HG03378 (cell line): ENCODE data around the gene IRF2.
"Not testable (repeated sequence)": the region's sequence is repeated elsewhere in the genome, so short reads cannot be mapped to it uniquely, and the experiment has no call there.

Source experiments
- ATAC-seq: cut with Tn5 transposase; IDR thresholded peaks from one replicate; pipeline ENCODE4 v1.9.1; 2021; ENCODE audit warnings: mild to moderate bottlenecking, moderate library complexity; ENCODE audit not compliant: unreplicated experiment

IRF2 gene

DNA sequence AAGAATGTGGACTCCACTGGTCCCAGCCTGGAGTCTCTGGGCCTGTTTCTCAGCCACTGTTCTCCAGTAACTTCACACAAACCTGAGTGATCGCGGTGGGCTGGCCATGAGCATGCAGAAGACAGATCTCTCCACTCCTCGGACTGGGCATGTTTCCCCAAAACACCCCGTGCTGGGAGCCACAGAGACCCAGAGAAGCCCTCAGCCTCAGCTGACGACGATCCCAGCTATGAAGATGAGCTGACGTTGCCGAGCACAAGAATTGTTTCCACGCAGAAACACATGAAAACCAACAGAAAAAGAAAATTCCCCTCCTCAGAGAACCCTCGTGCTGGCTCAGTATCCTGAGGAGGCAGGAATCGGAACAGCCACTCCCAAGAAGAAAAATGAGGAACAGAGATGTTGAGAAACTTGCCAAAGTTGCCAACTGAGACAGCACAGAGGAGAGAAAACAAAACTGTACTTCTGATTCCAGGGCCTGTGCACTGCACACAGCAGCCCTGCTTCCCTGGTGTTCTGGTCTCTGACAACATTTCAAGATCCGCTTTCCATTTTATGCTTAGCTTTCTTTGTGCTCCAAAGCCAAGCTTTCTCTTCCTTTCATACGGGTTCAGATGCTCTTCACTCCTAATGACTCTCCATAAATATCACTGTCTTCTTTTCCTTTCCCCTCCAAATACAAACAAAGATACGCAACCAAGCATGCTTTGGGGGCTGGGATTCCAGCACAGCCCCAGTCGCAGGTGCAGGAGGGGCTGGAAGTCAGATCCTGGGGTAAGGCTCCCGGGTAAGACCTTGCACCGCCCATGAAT is 81.4 kb downstream of the IRF2 start:
- no peak for ATAC-seq

DNA sequence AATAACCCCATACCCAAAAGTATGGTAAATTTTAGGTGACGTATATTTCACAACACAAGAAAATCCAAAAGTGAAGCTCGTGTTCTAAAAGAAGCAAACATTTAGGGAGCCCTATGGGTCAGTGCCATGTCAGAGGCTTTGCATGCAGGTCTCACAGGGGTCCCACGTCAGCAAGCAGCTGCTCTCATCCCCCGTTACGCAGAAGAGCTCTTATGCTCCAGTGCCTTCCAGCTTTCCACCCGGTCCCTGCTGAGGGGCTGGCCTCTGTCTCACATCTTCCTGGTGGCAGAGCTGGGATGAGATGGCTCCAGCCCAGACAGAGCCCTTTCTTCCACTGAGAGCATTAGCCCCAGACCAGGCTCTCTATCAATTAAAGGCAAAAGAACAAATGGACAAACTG is 82.0 kb downstream of the IRF2 start:
- ATAC-seq: no peak

DNA sequence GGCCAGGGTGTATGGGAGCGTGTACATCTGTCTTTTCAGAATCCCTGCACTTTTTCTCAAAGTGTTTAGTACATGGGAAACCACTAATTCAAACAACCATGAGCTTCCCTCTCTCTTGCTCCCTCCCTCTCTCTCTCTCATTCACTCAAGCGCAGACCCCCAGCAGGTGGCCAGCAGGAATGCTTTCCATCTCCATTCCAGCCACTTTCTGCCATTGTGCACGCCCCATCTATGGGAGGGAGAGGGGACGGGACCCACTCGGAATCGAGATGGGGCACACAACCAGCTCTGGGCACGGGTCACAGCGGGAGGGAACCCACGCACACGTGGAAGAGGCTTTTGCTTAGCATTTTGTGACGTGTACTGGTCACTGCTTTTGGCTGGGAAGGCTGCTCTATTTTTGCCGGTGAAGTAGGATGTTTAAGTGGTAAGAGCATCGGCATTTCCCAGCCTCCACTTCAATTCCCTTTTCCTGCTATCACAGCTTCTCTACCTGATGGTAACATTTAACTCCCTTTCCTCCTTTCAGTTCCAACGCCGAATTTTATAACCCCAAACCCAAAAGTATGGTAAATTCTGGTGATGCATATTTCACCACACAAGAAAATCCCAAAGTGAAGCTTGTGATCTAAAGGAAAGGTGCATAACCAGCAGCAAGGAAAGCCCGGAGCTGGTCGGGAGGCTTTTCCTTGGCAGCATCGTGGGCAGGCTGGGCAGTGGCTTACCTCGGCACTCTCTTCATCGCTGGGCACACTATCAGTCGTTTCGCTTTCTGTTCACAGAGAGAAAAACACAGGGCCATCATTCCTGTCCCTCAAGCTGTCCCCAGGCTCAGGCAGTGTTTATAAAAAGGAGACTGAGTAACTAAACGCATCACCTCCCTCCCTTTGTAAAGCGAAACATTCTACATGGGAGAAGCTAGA is 84.1 kb downstream of the IRF2 start:
- ATAC-seq: no peak

DNA sequence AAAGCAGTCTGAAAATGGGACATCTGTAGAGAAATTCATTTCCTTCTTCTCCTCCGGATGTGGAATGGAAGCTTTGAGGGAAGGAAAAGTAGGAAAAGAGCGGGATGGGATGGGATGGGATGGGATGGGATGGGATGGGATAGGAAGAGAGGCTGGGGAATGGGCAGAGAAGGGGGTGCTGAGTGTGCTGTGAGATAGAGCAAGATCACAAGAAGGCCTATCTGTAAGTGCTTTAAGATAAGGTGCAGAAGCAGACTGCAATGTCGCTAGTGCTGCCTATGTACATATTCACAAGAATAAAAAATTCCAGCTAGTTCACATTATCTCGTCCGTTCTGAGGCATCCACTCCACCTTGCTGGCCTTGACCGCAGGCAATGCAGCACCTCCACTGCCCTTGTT is 86.2 kb downstream of the IRF2 start:
- ATAC-seq: no peak

DNA sequence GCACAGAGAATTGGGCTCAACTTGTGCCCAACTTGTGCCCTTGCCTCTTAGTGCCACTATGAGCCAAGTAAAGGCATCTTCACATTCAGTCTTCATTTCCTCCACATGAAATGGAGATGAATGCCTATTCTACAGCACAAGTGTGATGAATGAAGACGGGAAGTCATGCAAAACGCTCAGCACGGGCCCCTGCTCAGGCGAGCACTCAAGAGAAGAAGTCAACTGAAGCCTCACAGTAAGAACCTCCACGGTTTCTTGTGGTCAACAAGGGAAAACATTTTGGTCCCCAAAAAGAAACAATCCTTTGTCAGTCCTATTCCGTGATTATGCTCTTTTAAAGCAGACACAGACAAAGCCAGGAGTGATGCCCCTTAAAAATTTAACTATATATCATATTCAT is 87.0 kb downstream of the IRF2 start:
- no peak for ATAC-seq

DNA sequence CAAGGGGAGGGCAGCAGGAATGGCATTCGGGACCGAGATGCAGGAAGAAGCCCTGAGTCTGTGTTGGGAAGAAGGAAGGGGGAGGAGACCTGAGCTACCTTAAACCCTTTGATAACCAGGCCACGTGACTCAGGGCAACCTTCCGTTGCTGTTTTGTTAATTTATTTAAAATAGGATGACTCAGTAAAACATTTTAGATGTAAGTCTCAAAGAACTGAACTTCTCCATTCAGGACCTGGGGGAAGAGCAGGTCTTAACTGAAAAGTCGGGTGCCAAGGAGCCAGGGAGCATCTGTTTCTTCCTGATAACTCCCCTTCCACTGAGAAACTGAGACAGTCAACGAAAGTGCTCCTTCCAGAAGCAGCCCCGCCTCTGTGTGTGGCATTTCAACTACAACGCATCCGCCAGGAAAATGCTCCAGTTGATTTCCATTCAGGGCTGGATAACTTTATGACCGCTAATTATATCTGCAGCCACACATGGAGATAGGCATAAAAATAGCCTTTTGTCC is 88.0 kb downstream of the IRF2 start:
- no peak for ATAC-seq

DNA sequence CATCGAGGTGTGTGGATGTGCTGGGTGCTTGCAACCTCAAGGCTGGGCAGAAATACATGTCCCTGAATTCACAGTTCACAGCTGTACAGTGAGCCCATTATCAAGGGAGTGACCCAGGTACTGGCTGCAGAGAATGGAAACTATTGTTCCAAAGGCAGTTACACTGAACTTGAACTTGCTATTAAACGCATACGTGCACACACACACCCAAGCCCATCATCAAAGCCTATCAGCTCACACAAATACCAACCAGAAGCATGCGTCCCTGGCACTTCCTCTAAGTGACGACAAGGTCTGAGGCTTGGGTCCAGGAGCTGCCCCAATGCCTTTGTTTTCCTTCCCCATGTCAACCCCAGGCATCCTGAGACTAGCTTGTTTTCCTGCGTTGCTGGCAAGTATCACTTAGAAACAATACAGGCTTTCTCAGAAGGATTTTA is 88.6 kb downstream of the IRF2 start:
- no peak for ATAC-seq

DNA sequence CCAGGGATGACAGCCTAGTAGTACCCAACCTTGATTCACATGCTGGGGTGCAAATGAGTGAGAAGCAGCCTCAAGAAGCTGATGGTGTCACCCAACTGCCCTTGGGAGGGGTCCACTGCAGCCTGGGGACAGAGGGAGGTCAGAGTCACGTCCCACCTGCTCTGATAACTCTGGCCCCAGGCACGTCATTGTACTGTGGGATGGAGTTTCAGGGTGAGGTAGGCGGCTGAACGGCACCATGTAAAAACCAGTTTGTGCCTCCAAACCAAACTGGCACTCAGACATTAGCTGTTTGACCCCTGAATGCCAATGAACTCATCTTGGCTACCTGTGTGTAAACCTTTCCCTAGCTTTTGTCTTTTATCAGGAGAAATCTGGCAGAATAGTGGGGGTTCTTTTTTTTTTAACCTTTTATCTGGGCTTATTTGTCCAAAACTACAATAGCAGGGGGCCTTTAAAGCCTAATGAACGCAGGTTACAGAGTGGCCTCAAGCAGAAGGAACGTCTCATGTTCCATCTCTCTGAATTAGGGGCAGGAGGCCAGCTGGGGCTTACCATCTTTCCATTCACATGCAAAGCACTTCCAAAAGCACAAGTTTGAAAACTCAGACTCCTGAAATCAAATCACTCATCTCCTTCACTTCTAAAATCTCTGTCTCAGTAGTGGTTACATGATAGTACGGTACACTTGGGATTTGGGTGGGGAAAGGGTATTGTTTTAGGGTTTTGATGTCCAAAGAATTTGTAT is 89.4 kb downstream of the IRF2 start:
- no peak for ATAC-seq

DNA sequence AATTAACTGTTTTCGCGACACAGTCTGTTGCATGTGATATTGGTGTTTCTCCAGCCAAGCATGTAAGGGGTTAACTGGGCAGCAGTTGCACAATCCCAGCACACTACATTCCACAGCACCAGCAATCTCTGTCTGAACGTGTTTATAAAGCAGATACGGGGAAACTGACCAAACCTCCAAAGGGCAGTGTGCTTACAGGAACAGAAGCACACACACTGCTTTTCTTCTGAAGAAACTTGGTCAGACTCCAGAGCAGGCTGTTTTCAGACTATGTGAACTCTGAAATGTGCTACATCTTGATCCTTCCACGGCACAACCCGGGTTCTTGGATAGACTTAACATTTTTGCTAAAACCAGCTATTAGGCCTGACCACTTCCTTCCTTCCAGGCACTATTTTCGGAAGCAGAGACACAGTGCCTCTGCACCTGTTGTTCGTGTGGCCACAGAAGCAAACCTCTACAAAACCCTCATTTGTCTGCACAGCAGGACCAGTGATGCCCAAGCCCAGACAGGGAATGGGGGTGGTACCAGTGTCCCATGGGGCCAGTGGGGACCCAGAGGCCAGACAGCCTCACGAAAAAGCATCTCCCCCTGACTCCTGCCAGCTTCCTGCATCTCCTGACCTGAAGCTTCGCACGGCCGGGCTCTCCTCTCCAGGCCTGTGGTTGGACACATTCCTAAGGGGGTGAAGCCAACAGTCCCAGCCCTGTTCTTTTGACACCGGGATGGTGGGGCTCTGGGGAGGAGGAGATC is 90.1 kb downstream of the IRF2 start:
- ATAC-seq: peak; percentile 82

DNA sequence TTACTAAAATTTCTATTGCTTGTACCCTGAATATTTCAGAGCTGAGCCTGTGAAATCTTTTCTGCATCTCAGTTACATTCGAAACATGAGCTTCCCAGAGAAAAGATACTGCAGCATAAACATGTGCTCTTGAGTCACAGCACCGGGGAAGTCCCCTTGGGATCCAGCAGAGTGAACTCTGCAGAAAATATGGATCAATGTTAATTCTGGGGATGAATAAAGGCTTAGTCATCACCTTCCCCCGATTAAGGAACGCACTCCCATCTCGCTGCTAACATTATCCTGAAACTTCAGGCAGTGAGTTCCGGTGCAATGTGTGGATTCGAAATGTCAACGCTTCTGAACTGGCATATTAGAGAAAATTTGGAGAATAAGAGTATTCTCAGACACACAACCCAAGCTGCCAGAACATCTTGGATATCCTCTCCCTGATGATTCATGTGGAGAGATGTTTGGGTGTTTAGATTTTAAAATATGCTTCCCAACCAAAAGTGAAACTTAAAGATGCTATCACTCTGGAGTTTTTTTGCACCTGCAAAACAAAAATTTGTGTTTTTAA is 90.8 kb downstream of the IRF2 start:
- no peak for ATAC-seq

DNA sequence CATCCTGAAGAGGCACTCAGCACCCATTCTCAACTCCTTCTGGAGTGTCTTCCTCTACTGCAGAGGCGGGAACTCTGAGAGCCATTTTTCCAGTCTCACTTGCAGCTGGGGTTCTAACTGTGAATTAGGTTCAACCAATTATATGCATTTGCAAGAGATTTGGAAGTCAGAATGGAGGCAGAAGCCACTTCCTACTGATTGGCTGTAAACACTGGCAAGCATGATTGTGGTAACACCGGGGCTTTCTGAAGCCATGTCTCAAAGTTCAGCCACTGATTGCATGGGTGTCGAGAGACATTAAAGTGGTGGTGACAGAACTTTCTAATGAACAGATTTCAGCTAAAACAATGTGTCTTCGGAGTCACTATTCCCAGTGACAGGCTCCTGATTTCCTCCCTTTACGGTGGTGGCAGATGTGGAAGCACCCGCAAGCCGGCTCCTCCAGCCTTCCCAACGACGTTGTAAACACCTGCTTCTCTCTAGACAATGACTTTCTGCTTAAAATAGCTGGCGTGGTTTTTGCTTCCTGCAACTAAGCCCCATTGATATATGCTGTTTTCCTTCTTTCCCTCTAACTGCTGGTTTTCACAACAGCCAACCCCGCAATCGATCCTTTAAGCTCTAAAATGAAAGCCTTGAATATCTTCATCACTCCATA is 92.0 kb downstream of the IRF2 start:
- peak; percentile 24 for ATAC-seq

DNA sequence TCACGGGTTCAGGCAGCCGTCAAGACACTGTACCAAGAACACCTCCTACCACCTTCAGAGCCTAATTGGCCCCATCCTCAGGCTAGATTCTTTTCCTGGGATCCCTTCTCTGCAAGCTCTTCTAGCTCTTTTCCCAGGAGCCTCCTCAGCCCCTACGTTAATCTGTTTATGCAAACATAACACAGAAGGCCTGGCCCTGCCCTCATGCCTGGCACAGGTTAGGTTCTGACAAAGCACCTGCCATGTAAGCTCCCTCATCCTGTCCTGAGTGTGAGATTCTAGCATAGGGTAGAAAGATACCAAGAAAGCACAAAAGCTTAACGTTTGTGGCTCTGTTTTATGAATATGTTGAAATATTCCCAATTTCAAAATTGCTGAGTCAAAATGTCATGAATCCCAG is 93.6 kb downstream of the IRF2 start:
- ATAC-seq: no peak

DNA sequence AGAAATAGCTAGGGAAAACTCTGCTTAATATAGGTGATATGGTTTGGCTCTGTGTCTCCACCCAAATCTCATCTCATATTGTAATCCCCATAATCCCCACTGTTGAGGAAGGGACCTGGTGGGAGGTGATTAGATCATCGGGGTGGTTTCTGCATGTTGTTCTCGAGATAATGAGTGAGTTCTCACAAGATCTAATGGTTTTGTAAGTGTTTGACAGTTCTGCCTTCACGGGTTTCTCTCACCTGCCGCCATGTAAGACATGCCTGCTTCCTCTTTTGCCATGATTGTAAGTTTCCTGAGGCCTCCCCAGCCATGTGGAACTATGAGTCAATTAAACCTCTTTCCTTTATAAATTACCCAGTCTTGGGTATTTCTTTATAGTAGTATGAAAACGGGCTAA is 94.1 kb downstream of the IRF2 start:
- ATAC-seq: not testable (repeated sequence)

DNA sequence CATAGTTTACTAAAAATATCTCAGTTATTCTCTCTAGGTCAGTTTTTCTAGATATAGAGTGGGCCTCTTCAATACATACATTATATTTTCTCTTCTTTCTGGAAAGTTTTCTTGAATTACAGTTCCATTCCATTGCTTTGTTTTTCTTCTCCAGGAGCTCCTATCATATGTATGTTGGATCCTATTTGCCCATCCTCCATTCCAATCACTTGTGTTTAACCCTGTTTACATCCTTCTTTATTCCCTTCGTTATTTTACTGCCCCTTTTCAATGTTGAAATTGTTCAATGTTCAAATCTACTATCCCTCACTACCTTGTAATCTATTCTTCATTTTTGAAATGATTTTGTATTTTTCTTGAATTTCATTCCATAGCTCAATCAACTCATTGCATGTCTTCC is 97.4 kb downstream of the IRF2 start:
- ATAC-seq: no peak

DNA sequence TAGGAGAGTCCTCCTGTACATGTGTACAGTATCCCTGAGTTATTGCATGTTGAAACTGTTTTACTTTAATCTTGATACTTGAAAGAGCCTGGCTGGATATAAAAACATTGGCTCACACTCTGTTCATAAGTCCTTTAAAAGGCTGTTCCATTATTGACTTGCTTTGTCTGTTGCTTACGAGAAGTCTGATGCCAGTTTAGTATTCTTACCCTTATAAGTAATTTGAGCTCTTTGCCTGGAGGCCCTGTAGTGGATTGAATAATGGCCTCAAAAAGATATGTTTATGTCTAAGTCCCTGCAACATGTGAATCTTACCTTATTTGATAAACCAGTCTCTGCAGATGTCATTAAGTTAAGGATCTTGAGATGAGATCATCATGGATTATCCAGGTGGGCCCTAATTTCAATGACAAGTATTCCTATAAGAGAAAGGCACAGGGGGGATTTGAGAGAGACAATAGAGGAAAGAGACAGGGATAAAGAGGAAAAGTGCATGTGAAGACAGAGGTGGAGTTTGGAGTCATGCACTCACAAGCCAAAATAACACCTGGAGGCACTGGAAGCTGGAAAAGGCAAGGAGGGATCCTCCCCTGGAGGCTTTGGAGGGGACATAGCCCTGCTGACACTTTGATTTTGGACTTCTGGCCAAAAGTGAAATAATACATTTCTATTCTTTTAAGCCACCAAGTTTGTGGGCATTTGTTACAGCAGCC is 98.1 kb downstream of the IRF2 start:
- ATAC-seq: no peak

DNA sequence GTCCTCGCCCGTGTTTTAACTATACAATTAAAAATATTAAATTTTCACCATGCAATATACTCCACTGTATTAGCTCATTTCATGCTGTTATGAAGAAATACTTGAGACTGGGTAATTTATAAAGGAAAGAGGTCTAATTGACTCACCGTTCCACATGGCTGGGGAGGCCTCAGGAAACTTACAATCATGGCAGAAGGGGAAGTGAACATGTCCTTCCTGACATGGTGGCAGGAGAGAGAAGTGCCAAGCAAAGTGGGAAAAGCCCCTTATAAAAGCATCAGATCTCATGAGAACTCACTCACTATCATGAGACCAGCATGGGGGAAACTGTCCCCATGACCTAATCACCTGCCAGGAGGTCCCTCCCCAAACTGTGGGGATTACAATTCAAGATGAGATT is 98.7 kb downstream of the IRF2 start:
- not testable (repeated sequence) for ATAC-seq

DNA sequence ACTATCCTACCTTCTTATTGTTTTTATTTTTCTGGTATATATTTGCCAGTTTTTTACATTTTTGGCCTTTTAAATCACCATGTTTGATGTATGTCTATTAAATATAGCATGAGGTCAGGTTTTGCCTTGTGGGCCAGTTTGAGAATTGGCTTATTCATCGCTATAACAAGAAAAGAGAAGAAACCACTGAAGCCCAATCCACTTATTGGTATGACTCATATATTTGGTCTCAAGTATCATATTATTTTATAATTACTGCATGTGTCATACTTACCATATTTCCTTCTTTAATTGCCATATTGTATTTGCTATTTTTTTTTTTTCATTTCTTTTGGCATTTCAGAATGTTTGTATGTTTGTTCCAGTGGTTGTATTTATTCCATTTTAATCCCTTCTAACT is 99.3 kb downstream of the IRF2 start:
- ATAC-seq: no peak

DNA sequence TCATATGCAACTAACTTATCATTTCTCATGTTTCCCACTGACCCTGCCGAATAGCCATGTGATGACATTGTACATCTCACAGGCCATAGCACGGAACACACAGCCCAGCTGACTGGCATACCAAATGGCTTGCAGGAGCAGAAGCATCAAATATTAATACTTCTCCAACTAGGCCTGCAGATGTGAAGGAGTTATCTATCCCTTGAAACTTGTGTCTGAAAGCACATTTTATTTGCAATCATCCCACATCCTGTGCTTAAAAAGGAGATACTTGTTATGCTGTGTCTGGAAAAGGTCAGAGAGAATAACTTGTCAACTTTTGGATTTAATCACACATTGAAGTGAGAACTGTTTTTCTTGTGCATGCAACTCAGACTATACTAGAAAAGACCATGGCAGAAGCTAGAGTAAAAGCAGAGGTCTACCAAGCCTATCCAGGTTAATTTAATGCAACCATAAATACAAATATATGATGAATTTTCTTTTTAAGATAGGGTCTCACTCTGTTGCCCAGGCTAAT is 100.4 kb downstream of the IRF2 start:
- ATAC-seq: no peak

DNA sequence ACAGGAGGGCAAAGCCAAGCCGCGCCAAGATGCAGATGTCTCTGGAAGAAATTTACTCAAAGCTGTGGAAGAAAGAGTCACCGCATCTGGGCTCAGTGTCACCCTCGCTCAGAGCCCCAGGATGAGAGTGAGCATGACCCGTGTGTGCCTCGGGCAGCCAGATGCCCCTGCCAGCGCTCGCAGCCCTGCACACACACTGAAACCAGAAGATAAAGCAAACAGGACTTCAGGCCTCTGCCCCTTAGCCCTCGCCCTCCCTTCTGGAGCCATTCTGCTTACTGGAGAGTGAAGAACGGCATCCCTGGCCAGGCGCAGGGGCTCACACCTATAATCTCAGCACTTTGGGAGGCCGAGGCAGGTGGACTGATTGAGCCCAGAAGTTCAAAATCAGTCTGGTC is 103.0 kb downstream of the IRF2 start:
- ATAC-seq: no peak
